ENCODE results near the gene HUNK. TPM values are rescaled to one million over a fixed set of nuclear protein-coding genes. Genes with fewer than 3 reads are reported as not detected.

Gene HUNK
- total RNA-seq, 1 experiment from 2014 or later: 4.8 TPM

DNA sequence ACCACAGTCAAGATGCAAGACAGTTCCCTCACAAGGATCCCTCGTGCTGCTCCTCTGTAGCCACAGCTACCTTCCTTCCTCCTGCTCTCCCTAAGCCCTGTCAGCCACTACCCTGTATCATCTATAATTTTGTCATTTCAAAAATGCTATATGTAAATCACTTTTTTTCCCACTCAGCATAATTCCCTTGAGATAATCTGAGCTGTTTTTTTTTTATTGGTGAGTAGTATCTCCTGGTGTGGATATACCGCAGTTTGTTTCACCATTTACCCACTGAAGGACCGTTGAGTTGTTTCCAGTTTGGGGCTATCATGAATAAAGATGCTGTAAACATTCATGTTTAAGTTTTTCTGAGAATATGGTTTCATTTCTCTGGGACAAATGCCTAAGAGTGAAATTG, 88.2 kb downstream of the HUNK start:
- Mint-ChIP-seq H3K9me3 (ENCODE audit: unreplicated experiment) (no peaks in the 10 kb centered on the region), H3K27ac (ENCODE audit: unreplicated experiment) (no peak overlapping the region), H3K4me1 (ENCODE audit: low read depth, unreplicated experiment) (no peaks in the 10 kb centered on the region), H3K4me3 (ENCODE audit: unreplicated experiment) (no peak overlapping the region), H3K27me3 (ENCODE audit: insufficient read depth, unreplicated experiment) (no peaks in the 10 kb centered on the region), H3K36me3 (ENCODE audit: insufficient read depth, unreplicated experiment) (peaks cover 14% of the 10 kb centered on the region)
- DNase-seq: no peak
- intact Hi-C loops (cut with micrococcal nuclease; ENCODE audit: unreplicated experiment): no loop called here
- CTCF ChIA-PET: no interaction called here
- Histone ChIP-seq H3K27me3 (replicated peaks; ENCODE audit: control insufficient read depth, insufficient read depth, low read length) (no peaks in the 10 kb centered on the region), H3K9me3 (no peaks in the 10 kb centered on the region), H3K4me3 (ENCODE audit: low read depth, low read length) (no peak overlapping the region), H3K4me1 (no peaks in the 10 kb centered on the region), H3K36me3 (ENCODE audit: control insufficient read depth, insufficient read depth, low read length) (no peaks in the 10 kb centered on the region)
- no TSS peak for BruUV-seq (replicated peaks)
- POLR2A ChIA-PET: no interaction called here
- no peak for TF ChIP-seq CTCF (IDR thresholded peaks at IDR 0.05; ENCODE audit: insufficient read depth in 1 of 2, low read depth in 1 of 2, low read length in 1 of 2, severe bottlenecking in 1 of 2, unreplicated experiment in 1 of 2)

DNA sequence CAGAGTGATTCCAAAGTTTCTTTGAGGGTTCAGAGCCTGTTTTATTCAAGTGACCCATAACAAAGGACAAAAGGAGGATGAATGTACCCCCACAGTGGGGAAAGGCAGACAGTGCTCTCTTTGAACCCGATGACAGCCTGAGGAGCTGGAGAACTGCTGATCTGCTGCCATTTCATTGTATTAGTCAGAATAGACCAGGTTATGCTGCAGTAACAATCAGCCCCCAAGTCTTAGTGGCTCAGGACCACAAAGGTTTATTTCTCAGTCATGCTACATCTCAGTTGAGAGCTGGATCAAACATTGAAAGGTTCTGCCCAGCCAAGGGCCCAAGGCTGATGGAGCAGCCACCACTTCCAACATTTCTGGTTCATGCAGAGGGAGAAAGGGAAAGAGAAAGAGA, 88.9 kb downstream of the HUNK start:
- no peaks in the 10 kb centered on the region for H3K27me3 Mint-ChIP-seq (ENCODE audit: insufficient read depth, unreplicated experiment)
- H3K4me3 Mint-ChIP-seq (ENCODE audit: unreplicated experiment): no peak overlapping the region
- peaks cover 14% of the 10 kb centered on the region for H3K36me3 Mint-ChIP-seq (ENCODE audit: insufficient read depth, unreplicated experiment)
- no peaks in the 10 kb centered on the region for H3K4me1 Mint-ChIP-seq (ENCODE audit: low read depth, unreplicated experiment)
- Histone ChIP-seq H3K9me3 (no peaks in the 10 kb centered on the region), H3K4me3 (ENCODE audit: low read depth, low read length) (no peak overlapping the region), H3K27me3 (replicated peaks; ENCODE audit: control insufficient read depth, insufficient read depth, low read length) (no peaks in the 10 kb centered on the region), H3K4me1 (no peaks in the 10 kb centered on the region), H3K36me3 (ENCODE audit: control insufficient read depth, insufficient read depth, low read length) (no peaks in the 10 kb centered on the region)
- TF ChIP-seq CTCF (IDR thresholded peaks at IDR 0.05; ENCODE audit: insufficient read depth in 1 of 2, low read depth in 1 of 2, low read length in 1 of 2, severe bottlenecking in 1 of 2, unreplicated experiment in 1 of 2): no peak
- no peak overlapping the region for H3K27ac Mint-ChIP-seq (ENCODE audit: unreplicated experiment)
- intact Hi-C loops (cut with micrococcal nuclease; ENCODE audit: unreplicated experiment): no loop called here
- H3K9me3 Mint-ChIP-seq (ENCODE audit: unreplicated experiment): no peaks in the 10 kb centered on the region
- CTCF ChIA-PET: no interaction called here
- BruUV-seq (replicated peaks): no TSS peak
- DNase-seq: no peak
- POLR2A ChIA-PET: no interaction called here

- Mint-ChIP-seq H3K36me3 (ENCODE audit: insufficient read depth, unreplicated experiment) (peaks cover 7% of the 10 kb centered on the region), H3K27ac (ENCODE audit: unreplicated experiment) (no peak overlapping the region), H3K9me3 (ENCODE audit: unreplicated experiment) (no peaks in the 10 kb centered on the region), H3K27me3 (ENCODE audit: insufficient read depth, unreplicated experiment) (no peaks in the 10 kb centered on the region), H3K4me3 (ENCODE audit: unreplicated experiment) (no peak overlapping the region), H3K4me1 (ENCODE audit: low read depth, unreplicated experiment) (no peaks in the 10 kb centered on the region)
- no peak for TF ChIP-seq CTCF (IDR thresholded peaks at IDR 0.05; ENCODE audit: insufficient read depth in 1 of 2, low read depth in 1 of 2, low read length in 1 of 2, severe bottlenecking in 1 of 2, unreplicated experiment in 1 of 2)
- Histone ChIP-seq H3K4me1 (no peaks in the 10 kb centered on the region), H3K27me3 (replicated peaks; ENCODE audit: control insufficient read depth, insufficient read depth, low read length) (no peaks in the 10 kb centered on the region), H3K4me3 (ENCODE audit: low read depth, low read length) (no peak overlapping the region), H3K9me3 (no peaks in the 10 kb centered on the region), H3K36me3 (ENCODE audit: control insufficient read depth, insufficient read depth, low read length) (no peaks in the 10 kb centered on the region)
- CTCF ChIA-PET: no interaction called here
- BruUV-seq (replicated peaks): no TSS peak
- POLR2A ChIA-PET: no interaction called here
- intact Hi-C loops (cut with micrococcal nuclease; ENCODE audit: unreplicated experiment): no loop called here
- DNase-seq: no peak
Observed at GRCh38 chr21:31964692-31965091, 91.9 kb downstream of the HUNK start.
